KMS-11 (cell line): ENCODE measurements around the gene GARNL3.

Experiments used
- H2AFZ ChIP-seq: fragments of 200-600 bp; sonication (generic); 2 replicates; pipeline ENCODE4 v1.6.1; 2016; ENCODE audit warnings: antibody characterized with exemption, mixed run types, low read depth
- H3K27ac ChIP-seq: fragments of 200-600 bp; sonication (generic); 2 replicates; pipeline ENCODE4 v1.6.1; 2016; ENCODE audit warnings: mild to moderate bottlenecking, mixed run types
- H3K27me3 ChIP-seq: fragments of 200-600 bp; sonication (generic); 2 replicates; pipeline ENCODE4 v1.6.1; 2017; ENCODE audit warnings: mild to moderate bottlenecking, low read depth, mixed run types, moderate library complexity; ENCODE audit not compliant: insufficient read depth
- H3K36me3 ChIP-seq: fragments of 200-600 bp; sonication (generic); 2 replicates; pipeline ENCODE4 v1.6.1; 2017; ENCODE audit warnings: mild to moderate bottlenecking, mixed run types; ENCODE audit not compliant: insufficient read depth
- H3K4me1 ChIP-seq: fragments of 200-600 bp; sonication (generic); 2 replicates; pipeline ENCODE4 v1.6.1; 2016; ENCODE audit warnings: mild to moderate bottlenecking, low read depth, mixed run types; ENCODE audit not compliant: poor library complexity, severe bottlenecking
- H3K4me2 ChIP-seq: fragments of 200-600 bp; sonication (generic); 2 replicates; pipeline ENCODE4 v1.7.0; 2016; ENCODE audit warnings: mild to moderate bottlenecking, mixed run types
- H3K4me3 ChIP-seq: fragments of 200-600 bp; sonication (generic); IDR thresholded peaks from 2 replicates; pipeline ENCODE4 v1.6.1; 2017; ENCODE audit warnings: low read depth, low read length, mixed read lengths; ENCODE audit not compliant: insufficient read depth
- H3K79me2 ChIP-seq: fragments of 200-600 bp; sonication (generic); 2 replicates; pipeline ENCODE4 v1.6.1; 2016; ENCODE audit warnings: low read depth, mixed run types; ENCODE audit not compliant: insufficient read depth
- H3K9ac ChIP-seq: fragments of 200-600 bp; sonication (generic); 2 replicates; pipeline ENCODE4 v1.6.1; 2016; ENCODE audit warnings: mild to moderate bottlenecking, mixed run types
- H4K20me1 ChIP-seq: fragments of 200-600 bp; sonication (generic); 2 replicates; pipeline ENCODE4 v1.6.1; 2016; ENCODE audit warnings: mild to moderate bottlenecking, mixed run types; ENCODE audit not compliant: insufficient read depth
- CTCF ChIP-seq: fragments of 200-600 bp; sonication (generic); conservative IDR thresholded peaks from 2 replicates; pipeline ENCODE4 v1.6.1; 2017; ENCODE audit warnings: low read depth, mild to moderate bottlenecking, antibody characterized with exemption, low read length, moderate library complexity, mixed read lengths

GARNL3 gene

GRCh38 chr9:127437497-127438264 lies 173.1 kb downstream of the GARNL3 start:
- no peaks in the 10 kb centered on the region for H3K4me1 ChIP-seq
- H3K9ac ChIP-seq, result no peak overlapping the region
- H3K79me2 ChIP-seq, result no peaks in the 10 kb centered on the region
- no peak overlapping the region for H3K4me2 ChIP-seq
- H4K20me1 ChIP-seq, result no peaks in the 10 kb centered on the region
- H2AFZ ChIP-seq, result no peak overlapping the region
- no peaks in the 10 kb centered on the region for H3K27me3 ChIP-seq
- peaks cover 24% of the 10 kb centered on the region; the same call in 1 of the 2 replicates for H3K36me3 ChIP-seq
- TF ChIP-seq CTCF, result no peak
- H3K27ac ChIP-seq, result no peak overlapping the region
- no peak overlapping the region for H3K4me3 ChIP-seq

GRCh38 chr9:127438394-127438793 lies 173.8 kb downstream of the GARNL3 start:
- no peak for TF ChIP-seq CTCF
- peaks cover 24% of the 10 kb centered on the region; the same call in 1 of the 2 replicates for H3K36me3 ChIP-seq
- no peak overlapping the region for H3K4me2 ChIP-seq
- no peak overlapping the region for H3K27ac ChIP-seq
- H4K20me1 ChIP-seq, result no peaks in the 10 kb centered on the region
- no peaks in the 10 kb centered on the region for H3K27me3 ChIP-seq
- H3K4me1 ChIP-seq, result no peaks in the 10 kb centered on the region
- H3K4me3 ChIP-seq, result no peak overlapping the region
- no peak overlapping the region for H2AFZ ChIP-seq
- no peak overlapping the region for H3K9ac ChIP-seq
- H3K79me2 ChIP-seq, result no peaks in the 10 kb centered on the region
